Spleen (tissue), 11 donors: ENCODE results near the gene TNKS1BP1. TPM values are rescaled to one million over a fixed set of nuclear protein-coding genes. Genes with fewer than 3 reads are reported as not detected.

Experiments
- DNase-seq: peaks from one replicate; pipeline ENCODE4 v3.0.0-alpha.2; 2020
- H3K27ac ChIP-seq, 8 donors: fragments of 200-600 bp; sonication (generic) in 7 of 8; 1 replicate in 4 of 8; 2 replicates in 4 of 8; pipeline versions ENCODE4 v1.5.0 to v1.8.0; 2016 to 2021; ENCODE audit warnings: inconsistent platforms in 4 of 8, mild to moderate bottlenecking in 4 of 8, moderate library complexity in 1 of 8
- H3K27me3 ChIP-seq, 7 donors: fragments of 200-600 bp; sonication (generic) in 6 of 7; replicated peaks in 1 of 7; 1 replicate in 4 of 7; 2 replicates in 3 of 7; pipeline versions ENCODE4 v1.5.0 to v1.8.0; 2016 to 2021; ENCODE audit warnings: inconsistent platforms in 3 of 7, mild to moderate bottlenecking in 1 of 7
- H3K36me3 ChIP-seq, 6 donors: fragments of 200-600 bp; sonication (generic) in 5 of 6; 1 replicate in 4 of 6; 2 replicates in 2 of 6; pipeline versions ENCODE4 v1.5.0 to v1.8.0; 2016 to 2021; ENCODE audit warnings: inconsistent platforms in 2 of 6
- H3K4me1 ChIP-seq, 6 donors: fragments of 200-600 bp; sonication (generic) in 5 of 6; 1 replicate in 3 of 6; 2 replicates in 3 of 6; pipeline versions ENCODE4 v1.5.0 to v1.8.0; 2016 to 2021; ENCODE audit warnings: inconsistent platforms in 3 of 6
- H3K4me3 ChIP-seq, 8 donors: fragments of 200-600 bp; sonication (generic) in 7 of 8; 1 replicate in 4 of 8; 2 replicates in 4 of 8; pipeline versions ENCODE4 v1.5.0 to v1.8.0; 2016 to 2021; ENCODE audit warnings: inconsistent platforms in 4 of 8, mild to moderate bottlenecking in 4 of 8, moderate library complexity in 2 of 8
- H3K9me3 ChIP-seq, 8 donors: fragments of 200-600 bp; sonication (generic) in 7 of 8; 1 replicate in 4 of 8; 2 replicates in 4 of 8; pipeline versions ENCODE4 v1.5.0 to v1.8.0; 2016 to 2021; ENCODE audit warnings: inconsistent platforms in 4 of 8
- POLR2A ChIP-seq, 3 donors: fragments of 450-650 bp; IDR thresholded peaks; one replicate each; pipeline ENCODE4 v1.5.1; 2017; ENCODE audit warnings: antibody characterized with exemption in 3 of 3, mild to moderate bottlenecking in 1 of 3
- POLR2AphosphoS5 ChIP-seq, 3 donors: sonication (generic); formaldehyde crosslinking; IDR thresholded peaks; one replicate each; pipeline ENCODE4 v1.5.1; 2017; ENCODE audit warnings: antibody characterized with exemption in 3 of 3
- WGBS, 5 donors: extraction: QIAGEN DNeasy Blood & Tissue Kit in 3 of 5; methylation state at CpG; one replicate each; pipeline versions ENCODE4 v1.1.5 to v1.1.7; 2013 to 2018; 5-methylcytosine and 5-hydroxymethylcytosine counted together
- intact Hi-C: fragments of 100-400 bp; cut with DNase I; formaldehyde crosslinking; loops from one replicate; pipeline ENCODE4 v1.15.0; 2023; ENCODE audit warnings: low total_unique reads
- polyA plus RNA-seq, 3 donors: library from polyadenylated mRNA; stranded (reverse); fragments of 200-250 nt; gene quantifications; one replicate each; pipeline ENCODE4 v1.2.1, GENCODE V29; 2013
- total RNA-seq, 7 donors: library from RNA; depleted of rRNA in 3 of 7; stranded (reverse); fragments of >200 nt in 3 of 7; fragmentation: NEBNext Ultra II Directional in 4 of 7; extraction: Animal tissue kit (Norgen Biotek cat#: 25700) in 4 of 7; gene quantifications; one replicate each; pipeline versions ENCODE4 v1.1.0 to v1.2.1, GENCODE V29; 2016 to 2021
- TF ChIP-seq, protein P1 (sequence below), 11 experiments: fragments of 200-600 bp in 7 of 11; fragments of 450-650 bp in 4 of 11; sonication (generic) in 4 of 11; IDR thresholded peaks in 8 of 11; conservative IDR thresholded peaks in 3 of 11; 1 replicate in 7 of 11; 2 replicates in 4 of 11; pipeline versions ENCODE4 v1.4.0 to v1.8.0; 2016 to 2021; ENCODE audit warnings: antibody characterized with exemption in 11 of 11, inconsistent platforms in 4 of 11, mild to moderate bottlenecking in 1 of 11
- donor health status: healthy with polysubstance abuse.
- donor health status: DM: no; HTN: no; CAD: no; lungs with moderate emphysema.
- donor health status: DM: no; HTN: no; CAD: no.
- donor health status: Bipolar disorder and iron deficiency.
- donor health status: healthy.
- donor health status: DM: no; HTN: no; CAD: no.
- donor health status: DM: yes; HTN: yes; CAD: no.

The TNKS1BP1 gene
- total and polyA plus RNA-seq, 10 donors, result 19.8 to 126 (median 48.2) TPM

GRCh38 chr11:57278721-57279095, 46.0 kb downstream of the TNKS1BP1 start:
- DNase-seq, result no peak
- no peak overlapping the region for H3K4me3 ChIP-seq
- peaks cover 0 to 15% (median under 1%) of the 10 kb centered on the region in 8 donors for H3K9me3 ChIP-seq
- TF ChIP-seq, protein P1, sequence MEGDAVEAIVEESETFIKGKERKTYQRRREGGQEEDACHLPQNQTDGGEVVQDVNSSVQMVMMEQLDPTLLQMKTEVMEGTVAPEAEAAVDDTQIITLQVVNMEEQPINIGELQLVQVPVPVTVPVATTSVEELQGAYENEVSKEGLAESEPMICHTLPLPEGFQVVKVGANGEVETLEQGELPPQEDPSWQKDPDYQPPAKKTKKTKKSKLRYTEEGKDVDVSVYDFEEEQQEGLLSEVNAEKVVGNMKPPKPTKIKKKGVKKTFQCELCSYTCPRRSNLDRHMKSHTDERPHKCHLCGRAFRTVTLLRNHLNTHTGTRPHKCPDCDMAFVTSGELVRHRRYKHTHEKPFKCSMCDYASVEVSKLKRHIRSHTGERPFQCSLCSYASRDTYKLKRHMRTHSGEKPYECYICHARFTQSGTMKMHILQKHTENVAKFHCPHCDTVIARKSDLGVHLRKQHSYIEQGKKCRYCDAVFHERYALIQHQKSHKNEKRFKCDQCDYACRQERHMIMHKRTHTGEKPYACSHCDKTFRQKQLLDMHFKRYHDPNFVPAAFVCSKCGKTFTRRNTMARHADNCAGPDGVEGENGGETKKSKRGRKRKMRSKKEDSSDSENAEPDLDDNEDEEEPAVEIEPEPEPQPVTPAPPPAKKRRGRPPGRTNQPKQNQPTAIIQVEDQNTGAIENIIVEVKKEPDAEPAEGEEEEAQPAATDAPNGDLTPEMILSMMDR (IDR thresholded peaks at IDR 0.05 in 8 of 11, conservative IDR thresholded peaks at IDR 0.05 in 3 of 11), result no peak
- TF ChIP-seq POLR2AphosphoS5 (IDR thresholded peaks at IDR 0.05), result no peak
- TF ChIP-seq POLR2A (IDR thresholded peaks at IDR 0.05), result no peak
- H3K27ac ChIP-seq, result peak overlapping the region in 2 of 8 donors; percentile 65 to 70
- H3K4me1 ChIP-seq, result peaks cover 0 to 36% (median 18%) of the 10 kb centered on the region in 6 donors
- H3K27me3 ChIP-seq, result peaks cover 0 to 27% (median 0%) of the 10 kb centered on the region in 7 donors
- WGBS, 5 donors, result 75 to 85% (median 81%) methylated on average over 7 of the region's 7 CpGs
- H3K36me3 ChIP-seq, result no peaks in the 10 kb centered on the region
- intact Hi-C loops, result no loop called here

GRCh38 chr11:57277845-57278720, 46.7 kb downstream of the TNKS1BP1 start:
- no peak for TF ChIP-seq POLR2AphosphoS5 (IDR thresholded peaks at IDR 0.05)
- TF ChIP-seq, protein P1 (IDR thresholded peaks at IDR 0.05 in 8 of 11, conservative IDR thresholded peaks at IDR 0.05 in 3 of 11), result peak; percentile 53 to 81 (median 72)
- no peak for DNase-seq
- WGBS, 5 donors, result 9 to 11% (median 10%) methylated on average over 14 of the region's 14 CpGs
- Histone ChIP-seq H3K4me1 (peaks cover 0 to 36% (median 18%) of the 10 kb centered on the region in 6 donors), H3K9me3 (peaks cover 0 to 21% (median 5%) of the 10 kb centered on the region in 8 donors), H3K27me3 (peaks cover 0 to 27% (median 0%) of the 10 kb centered on the region in 7 donors), H3K36me3 (no peaks in the 10 kb centered on the region), H3K27ac (peak overlapping the region; percentile 30 to 80 (median 64)), H3K4me3 (peak overlapping the region in 1 of 8 donors; percentile 6)
- intact Hi-C loops, result no loop called here

- Histone ChIP-seq H3K4me1 (peaks cover 0 to 36% (median 18%) of the 10 kb centered on the region in 6 donors), H3K27me3 (peaks cover 0 to 27% (median 0%) of the 10 kb centered on the region in 7 donors), H3K27ac (peak overlapping the region in 6 of 8 donors; percentile 42 to 80 (median 68)), H3K9me3 (peaks cover 0 to 25% (median 6%) of the 10 kb centered on the region in 8 donors), H3K36me3 (no peaks in the 10 kb centered on the region), H3K4me3 (no peak overlapping the region)
- WGBS, 5 donors, result 54 to 69% (median 56%) methylated on average over 6 of the region's 6 CpGs
- no peak for DNase-seq
- intact Hi-C loops, result no loop called here
- TF ChIP-seq POLR2AphosphoS5 (IDR thresholded peaks at IDR 0.05) (no peak), POLR2A (IDR thresholded peaks at IDR 0.05) (no peak)
- TF ChIP-seq, protein P1 (IDR thresholded peaks at IDR 0.05 in 8 of 11, conservative IDR thresholded peaks at IDR 0.05 in 3 of 11), result no peak
Measured at GRCh38 chr11:57276971-57277675, 47.6 kb downstream of the TNKS1BP1 start.
